ENCODE measurements around the gene EFTUD2.

DNA sequence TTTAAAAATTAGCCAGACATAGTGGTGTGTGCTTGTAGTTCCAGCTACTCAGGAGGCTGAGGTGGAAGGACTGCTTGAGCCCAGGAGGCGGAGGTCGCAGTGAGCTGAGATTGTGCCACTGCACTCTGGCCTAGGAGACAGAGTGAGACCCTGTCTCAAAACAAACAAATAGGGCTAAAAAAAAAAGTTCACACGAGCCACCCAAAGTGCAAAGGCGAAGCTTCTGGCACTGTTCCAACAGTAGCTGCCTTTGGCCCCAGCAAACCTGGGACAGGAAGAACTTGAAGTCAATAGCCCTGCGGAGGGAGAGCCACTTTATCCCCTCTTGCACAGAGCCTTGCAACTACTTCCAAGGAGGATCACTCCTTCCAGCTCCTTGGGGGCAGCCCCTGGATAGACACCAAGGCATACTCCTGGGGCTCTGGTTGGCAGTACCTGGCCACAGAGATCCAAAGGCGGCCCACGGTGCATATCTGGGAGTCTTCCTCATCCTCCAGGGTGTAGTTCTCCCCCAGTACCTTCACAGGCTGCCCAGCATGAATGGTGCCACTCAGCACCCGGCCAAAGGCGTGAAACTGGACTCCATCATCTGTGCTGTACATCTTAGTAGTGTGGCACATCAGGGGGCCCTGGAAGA, 36.8 kb downstream of the EFTUD2 start:
- TF ChIP-seq POLR2A (IDR thresholded peaks at IDR 0.05; ENCODE audit: low read length) (no peak), GATA1 (IDR thresholded peaks at IDR 0.05; ENCODE audit: low read depth, low read length) (no peak)
